K562 (cell line): ENCODE data around the gene TOM1. TPM values are rescaled to one million over a fixed set of nuclear protein-coding genes. Genes with fewer than 3 reads are reported as not detected.

Experiments used
- ATAC-seq: fragments of 200-7000 bp; cut with Tn5 transposase; 3 replicates; pipeline ENCODE4 v1.9.1; 2020; ENCODE audit warnings: moderate library complexity
- BruUV-seq: library from RNA; stranded (reverse); fragments of 400-500 nt; replicated peaks from 2 replicates; lab custom pipeline; 2021; lab: Mats Ljungman, UMichigan
- CTCF ChIA-PET: fragments of 300-600 bp; formaldehyde crosslinking; extraction: SDS; loops from one replicate; lab custom pipeline; 2021; ENCODE audit warnings: low intra/inter-chr PET ratio; lab: Yijun Ruan, JAX
- POLR2A ChIA-PET: fragments of 300-600, 350-650 bp; sonication (Branson Sonifier 250); formaldehyde crosslinking; extraction: SDS; loops from one replicate; lab custom pipeline; 2021; ENCODE audit warnings: antibody characterized with exemption, inconsistent platforms; lab: Yijun Ruan, JAX
- DNase-seq, 4 experiments: peaks; one replicate each; pipeline versions ENCODE4 v3.0.0 to v3.0.0-alpha.2; 2011 to 2018; ENCODE audit warnings: low spot score in 3 of 4, mixed read lengths in 3 of 4; ENCODE audit errors: extremely low read depth in 1 of 4
- FAIRE-seq: peaks from 2 replicates; lab custom pipeline; 2011; peaks lifted over from hg19 to GRCh38; lab: Jason Lieb, UNC
- H2AFZ ChIP-seq: 2 replicates; pipeline ENCODE4 v1.6.0; 2011; ENCODE audit warnings: low read depth, low read length, control low read depth, inconsistent platforms
- H3K27ac ChIP-seq: fragments of 200-600 bp; 3 replicates; pipeline ENCODE4 v1.8.0; 2011; ENCODE audit warnings: low read depth, mild to moderate bottlenecking, control low read depth, inconsistent platforms, low read length, moderate library complexity, mixed read lengths; ENCODE audit errors: extremely low read depth
- H3K27me3 ChIP-seq, 2 experiments: fragments of 300-600 bp in 1 of 2; 2 replicates in 1 of 2; 3 replicates in 1 of 2; pipeline versions ENCODE4 v1.6.0 to v1.8.0; 2011; ENCODE audit warnings: inconsistent platforms in 2 of 2, low read length in 2 of 2, mild to moderate bottlenecking in 1 of 2, mixed read lengths in 1 of 2, moderate library complexity in 1 of 2; ENCODE audit not compliant: control insufficient read depth in 2 of 2, insufficient read depth in 2 of 2
- H3K36me3 ChIP-seq: fragments of 300-600 bp; 3 replicates; pipeline ENCODE4 v1.8.0; 2011; ENCODE audit warnings: mild to moderate bottlenecking, low read length, inconsistent platforms; ENCODE audit not compliant: control insufficient read depth, insufficient read depth
- H3K4me1 ChIP-seq, 2 experiments: fragments of 200-600 bp in 1 of 2; replicated peaks in 1 of 2; 2 replicates in 1 of 2; 3 replicates in 1 of 2; pipeline versions ENCODE4 v1.5.1 to v1.8.0; 2011; ENCODE audit warnings: inconsistent platforms in 2 of 2, low read length in 2 of 2, mild to moderate bottlenecking in 1 of 2, mixed read lengths in 1 of 2, moderate library complexity in 1 of 2; ENCODE audit not compliant: control insufficient read depth in 2 of 2, insufficient read depth in 2 of 2
- H3K4me2 ChIP-seq: 2 replicates; pipeline ENCODE4 v1.6.1; 2011; ENCODE audit warnings: low read length, control low read depth, inconsistent platforms, mixed read lengths; ENCODE audit not compliant: insufficient read depth
- H3K4me3 ChIP-seq: fragments of 200-600 bp; sonication (generic), shearing (Covaris generic); 2 replicates; pipeline ENCODE4 v1.5.1; 2016; ENCODE audit warnings: control low read depth, inconsistent platforms
- H3K79me2 ChIP-seq: fragments of 200-600 bp; 3 replicates; pipeline ENCODE4 v1.8.0; 2011; ENCODE audit warnings: low read length, inconsistent platforms; ENCODE audit not compliant: control insufficient read depth, insufficient read depth
- H3K9ac ChIP-seq, 2 experiments: 2 replicates each; pipeline versions ENCODE4 v1.6.0 to v1.6.1; 2011; ENCODE audit warnings: low read depth in 2 of 2, low read length in 2 of 2, control low read depth in 1 of 2, inconsistent platforms in 1 of 2, mild to moderate bottlenecking in 1 of 2, mixed read lengths in 1 of 2; ENCODE audit not compliant: insufficient read depth in 1 of 2
- H3K9me1 ChIP-seq: one replicate; pipeline ENCODE4 v1.6.0; 2011; ENCODE audit warnings: inconsistent platforms, mild to moderate bottlenecking, low read length, moderate library complexity; ENCODE audit not compliant: control insufficient read depth, insufficient read depth
- H3K9me3 ChIP-seq: replicated peaks from 2 replicates; pipeline ENCODE4 v1.5.1; 2011; ENCODE audit warnings: low read depth, low read length, inconsistent platforms; ENCODE audit not compliant: control insufficient read depth, insufficient read depth
- H4K20me1 ChIP-seq: replicated peaks from 2 replicates; pipeline ENCODE4 v1.6.1; 2011; ENCODE audit warnings: low read length, inconsistent platforms, mixed read lengths; ENCODE audit not compliant: control insufficient read depth, insufficient read depth
- ARNT ChIP-seq, 2 experiments: fragments of 450-650 bp; IDR thresholded peaks; 2 replicates each; pipeline ENCODE4 v1.6.1; 2016; ENCODE audit warnings: mild to moderate bottlenecking in 1 of 2
- ATF7 ChIP-seq: fragments of 450-650 bp; IDR thresholded peaks from 2 replicates; pipeline ENCODE4 v1.7.1; 2014; ENCODE audit warnings: mild to moderate bottlenecking, moderate library complexity
- CREB3L1 ChIP-seq: fragments of 450-650 bp; IDR thresholded peaks from 2 replicates; pipeline ENCODE4 v1.6.1; 2014; ENCODE audit warnings: low read depth, mild to moderate bottlenecking, moderate library complexity, borderline replicate concordance
- CREM ChIP-seq: IDR thresholded peaks from 2 replicates; pipeline ENCODE4 v1.6.1; 2014; ENCODE audit warnings: antibody characterized with exemption, low read depth
- E2F1 ChIP-seq: sonication (generic); formaldehyde crosslinking; IDR thresholded peaks from 2 replicates; pipeline ENCODE4 v1.8.1; 2023; ENCODE audit warnings: mild to moderate bottlenecking, missing genetic modification reagents, moderate library complexity
- FOXJ3 ChIP-seq: sonication (generic); formaldehyde crosslinking; IDR thresholded peaks from 2 replicates; pipeline ENCODE4 v1.4.0; 2020; ENCODE audit warnings: mild to moderate bottlenecking, missing genetic modification reagents
- FOXP1 ChIP-seq: sonication (generic); formaldehyde crosslinking; IDR thresholded peaks from 2 replicates; pipeline ENCODE4 v1.8.0; 2022; ENCODE audit warnings: mild to moderate bottlenecking, missing genetic modification reagents
- ZNF224 ChIP-seq: sonication (generic); formaldehyde crosslinking; IDR thresholded peaks from 2 replicates; pipeline ENCODE4 v1.8.0; 2022; ENCODE audit warnings: mild to moderate bottlenecking, missing genetic modification reagents
- ZNF444 ChIP-seq: fragments of 250-450 bp; sonication (Bioruptor Pico); IDR thresholded peaks from 2 replicates; pipeline ENCODE4 v1.4.0; 2020; ENCODE audit warnings: mild to moderate bottlenecking, moderate library complexity
- ZNF785 ChIP-seq: fragments of 250-450 bp; sonication (Bioruptor Pico); IDR thresholded peaks from 2 replicates; pipeline ENCODE4 v1.4.0; 2020; ENCODE audit warnings: mild to moderate bottlenecking
- WGBS: fragments of 100-300 bp; shearing (Covaris generic); methylation state at CpG from one replicate; pipeline ENCODE4 v1.1.6; 2016; ENCODE audit warnings: low coverage, mixed read lengths; ENCODE audit not compliant: insufficient coverage; ENCODE audit errors: missing lambda C conversion rate; 5-methylcytosine and 5-hydroxymethylcytosine counted together
- in situ Hi-C: fragments of 300-500 bp; cut with MboI; formaldehyde crosslinking; loops from 4 replicates; pipeline ENCODE4 v1.15.0; 2018; ENCODE audit warnings: inconsistent platforms, mixed read lengths
- intact Hi-C: fragments of 100-400 bp; cut with micrococcal nuclease; formaldehyde crosslinking; loops from 2 replicates; pipeline ENCODE4 v1.14.2; 2022
- polyA plus RNA-seq, 8 experiments: library from polyadenylated mRNA; depleted of rRNA in 4 of 8; stranded (reverse) in 5 of 8; unstranded in 3 of 8; fragments of >200 nt; fragmentation: Nextera tagmentation in 2 of 8; fragmentation: Illumina TruSeq in 1 of 8; extraction: Ambion mirVana in 2 of 8; extraction: Trizol in 1 of 8; gene quantifications; 2 replicates each; pipeline versions ENCODE4 v1.2.1 to v1.2.3, GENCODE V29; 2011 to 2014; ENCODE audit warnings: inconsistent platforms in 1 of 8, missing spikeins in 1 of 8
- total RNA-seq, 7 experiments: library from RNA; depleted of rRNA in 6 of 7; stranded (reverse); fragments of >200 nt in 6 of 7; fragmentation: Illumina TruSeq in 2 of 7; extraction: Trizol in 2 of 7; gene quantifications; 2 replicates each; pipeline versions ENCODE4 v1.2.1 to v1.2.3, GENCODE V29; 2011 to 2021; ENCODE audit warnings: low replicate concordance in 1 of 7

Gene TOM1
- total and polyA plus RNA-seq, 9 of the 15 experiments (the other 6 are each of a cell fraction or from before 2014, with no cell fraction given), result 0.64 to 20.6 (median 12.0) TPM

GRCh38 chr22:35312198-35313059 is 12.7 kb downstream of the TOM1 start:
- FAIRE-seq, result no peak
- no peak for ATAC-seq
- H3K9ac ChIP-seq, result no peak overlapping the region
- no peaks in the 10 kb centered on the region; the same call in 2 of the 3 replicates for H3K36me3 ChIP-seq
- no peak for TF ChIP-seq ZNF785 (CRISPR knock-in tag)
- no peak for TF ChIP-seq FOXJ3 (CRISPR knock-in tag)
- no peak for TF ChIP-seq ATF7
- TF ChIP-seq CREB3L1, result no peak
- TF ChIP-seq FOXP1 (CRISPR knock-in tag), result no peak
- TF ChIP-seq ARNT (IDR thresholded peaks at IDR 0.05), result no peak
- no peak for TF ChIP-seq ZNF444 (CRISPR knock-in tag)
- no peak for TF ChIP-seq E2F1 (CRISPR knock-in tag)
- no peak for TF ChIP-seq CREM
- TF ChIP-seq ZNF224 (CRISPR knock-in tag), result no peak
- 59% methylated on average over 7 of the region's 13 CpGs for WGBS
- BruUV-seq, result no TSS peak
- in situ Hi-C loops (no loop called here), intact Hi-C loops (no loop called here)
- no peak overlapping the region for H2AFZ ChIP-seq
- H3K4me2 ChIP-seq, result no peak overlapping the region
- no peaks in the 10 kb centered on the region for H3K79me2 ChIP-seq
- H3K27ac ChIP-seq, result no peak overlapping the region
- H3K4me1 ChIP-seq, result peaks cover 0 to 8% of the 10 kb centered on the region in 2 experiments; a peak in 3 of 5 replicates
- H3K27me3 ChIP-seq, result no peaks in the 10 kb centered on the region
- no peaks in the 10 kb centered on the region for H3K9me1 ChIP-seq
- DNase-seq, result no peak
- no peaks in the 10 kb centered on the region for H3K9me3 ChIP-seq
- H3K4me3 ChIP-seq, result no peak overlapping the region
- CTCF ChIA-PET, result no interaction called here
- H4K20me1 ChIP-seq, result no peaks in the 10 kb centered on the region; the same call in none of the 2 replicates
- POLR2A ChIA-PET, result interaction anchor here (0.6 kb wide), 1 partner anchor 183 kb away, joined by 3 read pairs; no protein-coding TSS in a partner anchor
